H1 (cell line): Measurements from ENCODE around the gene ELMO1. TPM values are rescaled to one million over a fixed set of nuclear protein-coding genes. Genes with fewer than 3 reads are reported as not detected.

Experiments
- RAD21 ChIP-seq, 2 experiments: IDR thresholded peaks in 1 of 2; conservative IDR thresholded peaks in 1 of 2; 2 replicates each; pipeline ENCODE4 v1.6.1; 2011; ENCODE audit warnings: low read depth in 2 of 2, low read length in 2 of 2, improper control_type of control experiment in 1 of 2, inconsistent platforms in 1 of 2, mild to moderate bottlenecking in 1 of 2, moderate library complexity in 1 of 2
- RBBP5 ChIP-seq: IDR thresholded peaks from 2 replicates; pipeline ENCODE4 v1.7.1; 2012; ENCODE audit warnings: low read depth, mild to moderate bottlenecking, inconsistent platforms, low read length, moderate library complexity, borderline replicate concordance
- polyA plus RNA-seq, 7 experiments: library from polyadenylated mRNA; depleted of rRNA in 3 of 7; stranded (reverse) in 5 of 7; unstranded in 2 of 7; fragments of >200 nt in 5 of 7; fragments of 200-250 nt in 2 of 7; gene quantifications; 1 replicate in 5 of 7; 2 replicates in 1 of 7; 4 replicates in 1 of 7; pipeline versions ENCODE4 v1.2.1 to v1.2.3, GENCODE V29; 2011 to 2013; ENCODE audit warnings: missing spikeins in 2 of 7, mixed read lengths in 2 of 7
- total RNA-seq: library from RNA; stranded (reverse); fragmentation: NEBNext Ultra II Directional; extraction: Animal tissue kit (Norgen Biotek cat#: 25700); gene quantifications from 2 replicates; pipeline ENCODE4 v1.2.1, GENCODE V29; 2021
- TF ChIP-seq, protein P1 (sequence below): fragments of 300-600 bp; sonication (generic); IDR thresholded peaks from 2 replicates; pipeline ENCODE4 v1.7.1; 2012; ENCODE audit warnings: low read length, moderate library complexity, mild to moderate bottlenecking, inconsistent platforms; ENCODE audit not compliant: insufficient replicate concordance

The ELMO1 gene
- total and polyA plus RNA-seq, 2 of the 8 experiments (the other 6 are each of a cell fraction or from before 2014, with no cell fraction given), result 18.4 to 21.0 TPM

DNA sequence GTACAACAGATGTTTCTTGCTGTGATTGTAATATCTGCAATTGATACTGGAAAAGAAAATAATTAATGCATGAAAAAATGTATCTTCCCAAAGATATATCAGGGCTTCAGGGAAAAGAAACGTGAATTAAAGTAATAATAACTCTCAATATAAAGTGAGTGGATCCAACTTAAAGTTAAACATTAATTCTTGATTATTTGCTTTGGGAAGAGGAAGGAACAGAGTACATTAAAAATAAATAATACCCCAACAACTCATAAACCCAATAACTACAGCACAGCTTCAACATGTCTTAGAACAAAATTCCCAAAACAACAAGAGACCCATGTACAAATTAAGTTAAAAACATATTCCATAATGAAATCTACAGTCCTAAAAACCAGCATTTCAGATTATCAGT, 33.0 kb downstream of the ELMO1 start (continued):
- TF ChIP-seq, protein P1, sequence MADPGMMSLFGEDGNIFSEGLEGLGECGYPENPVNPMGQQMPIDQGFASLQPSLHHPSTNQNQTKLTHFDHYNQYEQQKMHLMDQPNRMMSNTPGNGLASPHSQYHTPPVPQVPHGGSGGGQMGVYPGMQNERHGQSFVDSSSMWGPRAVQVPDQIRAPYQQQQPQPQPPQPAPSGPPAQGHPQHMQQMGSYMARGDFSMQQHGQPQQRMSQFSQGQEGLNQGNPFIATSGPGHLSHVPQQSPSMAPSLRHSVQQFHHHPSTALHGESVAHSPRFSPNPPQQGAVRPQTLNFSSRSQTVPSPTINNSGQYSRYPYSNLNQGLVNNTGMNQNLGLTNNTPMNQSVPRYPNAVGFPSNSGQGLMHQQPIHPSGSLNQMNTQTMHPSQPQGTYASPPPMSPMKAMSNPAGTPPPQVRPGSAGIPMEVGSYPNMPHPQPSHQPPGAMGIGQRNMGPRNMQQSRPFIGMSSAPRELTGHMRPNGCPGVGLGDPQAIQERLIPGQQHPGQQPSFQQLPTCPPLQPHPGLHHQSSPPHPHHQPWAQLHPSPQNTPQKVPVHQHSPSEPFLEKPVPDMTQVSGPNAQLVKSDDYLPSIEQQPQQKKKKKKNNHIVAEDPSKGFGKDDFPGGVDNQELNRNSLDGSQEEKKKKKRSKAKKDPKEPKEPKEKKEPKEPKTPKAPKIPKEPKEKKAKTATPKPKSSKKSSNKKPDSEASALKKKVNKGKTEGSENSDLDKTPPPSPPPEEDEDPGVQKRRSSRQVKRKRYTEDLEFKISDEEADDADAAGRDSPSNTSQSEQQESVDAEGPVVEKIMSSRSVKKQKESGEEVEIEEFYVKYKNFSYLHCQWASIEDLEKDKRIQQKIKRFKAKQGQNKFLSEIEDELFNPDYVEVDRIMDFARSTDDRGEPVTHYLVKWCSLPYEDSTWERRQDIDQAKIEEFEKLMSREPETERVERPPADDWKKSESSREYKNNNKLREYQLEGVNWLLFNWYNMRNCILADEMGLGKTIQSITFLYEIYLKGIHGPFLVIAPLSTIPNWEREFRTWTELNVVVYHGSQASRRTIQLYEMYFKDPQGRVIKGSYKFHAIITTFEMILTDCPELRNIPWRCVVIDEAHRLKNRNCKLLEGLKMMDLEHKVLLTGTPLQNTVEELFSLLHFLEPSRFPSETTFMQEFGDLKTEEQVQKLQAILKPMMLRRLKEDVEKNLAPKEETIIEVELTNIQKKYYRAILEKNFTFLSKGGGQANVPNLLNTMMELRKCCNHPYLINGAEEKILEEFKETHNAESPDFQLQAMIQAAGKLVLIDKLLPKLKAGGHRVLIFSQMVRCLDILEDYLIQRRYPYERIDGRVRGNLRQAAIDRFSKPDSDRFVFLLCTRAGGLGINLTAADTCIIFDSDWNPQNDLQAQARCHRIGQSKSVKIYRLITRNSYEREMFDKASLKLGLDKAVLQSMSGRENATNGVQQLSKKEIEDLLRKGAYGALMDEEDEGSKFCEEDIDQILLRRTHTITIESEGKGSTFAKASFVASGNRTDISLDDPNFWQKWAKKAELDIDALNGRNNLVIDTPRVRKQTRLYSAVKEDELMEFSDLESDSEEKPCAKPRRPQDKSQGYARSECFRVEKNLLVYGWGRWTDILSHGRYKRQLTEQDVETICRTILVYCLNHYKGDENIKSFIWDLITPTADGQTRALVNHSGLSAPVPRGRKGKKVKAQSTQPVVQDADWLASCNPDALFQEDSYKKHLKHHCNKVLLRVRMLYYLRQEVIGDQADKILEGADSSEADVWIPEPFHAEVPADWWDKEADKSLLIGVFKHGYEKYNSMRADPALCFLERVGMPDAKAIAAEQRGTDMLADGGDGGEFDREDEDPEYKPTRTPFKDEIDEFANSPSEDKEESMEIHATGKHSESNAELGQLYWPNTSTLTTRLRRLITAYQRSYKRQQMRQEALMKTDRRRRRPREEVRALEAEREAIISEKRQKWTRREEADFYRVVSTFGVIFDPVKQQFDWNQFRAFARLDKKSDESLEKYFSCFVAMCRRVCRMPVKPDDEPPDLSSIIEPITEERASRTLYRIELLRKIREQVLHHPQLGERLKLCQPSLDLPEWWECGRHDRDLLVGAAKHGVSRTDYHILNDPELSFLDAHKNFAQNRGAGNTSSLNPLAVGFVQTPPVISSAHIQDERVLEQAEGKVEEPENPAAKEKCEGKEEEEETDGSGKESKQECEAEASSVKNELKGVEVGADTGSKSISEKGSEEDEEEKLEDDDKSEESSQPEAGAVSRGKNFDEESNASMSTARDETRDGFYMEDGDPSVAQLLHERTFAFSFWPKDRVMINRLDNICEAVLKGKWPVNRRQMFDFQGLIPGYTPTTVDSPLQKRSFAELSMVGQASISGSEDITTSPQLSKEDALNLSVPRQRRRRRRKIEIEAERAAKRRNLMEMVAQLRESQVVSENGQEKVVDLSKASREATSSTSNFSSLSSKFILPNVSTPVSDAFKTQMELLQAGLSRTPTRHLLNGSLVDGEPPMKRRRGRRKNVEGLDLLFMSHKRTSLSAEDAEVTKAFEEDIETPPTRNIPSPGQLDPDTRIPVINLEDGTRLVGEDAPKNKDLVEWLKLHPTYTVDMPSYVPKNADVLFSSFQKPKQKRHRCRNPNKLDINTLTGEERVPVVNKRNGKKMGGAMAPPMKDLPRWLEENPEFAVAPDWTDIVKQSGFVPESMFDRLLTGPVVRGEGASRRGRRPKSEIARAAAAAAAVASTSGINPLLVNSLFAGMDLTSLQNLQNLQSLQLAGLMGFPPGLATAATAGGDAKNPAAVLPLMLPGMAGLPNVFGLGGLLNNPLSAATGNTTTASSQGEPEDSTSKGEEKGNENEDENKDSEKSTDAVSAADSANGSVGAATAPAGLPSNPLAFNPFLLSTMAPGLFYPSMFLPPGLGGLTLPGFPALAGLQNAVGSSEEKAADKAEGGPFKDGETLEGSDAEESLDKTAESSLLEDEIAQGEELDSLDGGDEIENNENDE, result no peak
- TF ChIP-seq RBBP5, result no peak
- no peak for TF ChIP-seq RAD21 (IDR thresholded peaks at IDR 0.05 in 1 of 2, conservative IDR thresholded peaks at IDR 0.05 in 1 of 2; ENCODE audit: low read depth in 2 of 2, low read length in 2 of 2)
